Loucy (cell line): Measurements from ENCODE around the gene NHS.

Source experiments
- H2AFZ ChIP-seq: fragments of 200-600 bp; sonication (generic); 2 replicates; pipeline ENCODE4 v1.6.0; 2016; ENCODE audit warnings: antibody characterized with exemption, mild to moderate bottlenecking, low read length, moderate library complexity
- H3F3A ChIP-seq: fragments of 200-600 bp; 2 replicates; pipeline ENCODE4 v1.6.0; 2016; ENCODE audit warnings: antibody characterized with exemption, low read depth, mild to moderate bottlenecking
- H3K27me3 ChIP-seq: fragments of 200-600 bp; sonication (generic); 2 replicates; pipeline ENCODE4 v1.6.1; 2014; ENCODE audit warnings: low read length, mild to moderate bottlenecking; ENCODE audit not compliant: insufficient read depth, poor library complexity, severe bottlenecking
- H3K36me3 ChIP-seq: fragments of 200-600 bp; sonication (generic); 2 replicates; pipeline ENCODE4 v1.6.1; 2016; ENCODE audit warnings: low read length; ENCODE audit not compliant: insufficient read depth
- H3K4me1 ChIP-seq: fragments of 200-600 bp; sonication (generic); 2 replicates; pipeline ENCODE4 v1.5.1; 2014; ENCODE audit warnings: low read length, mild to moderate bottlenecking; ENCODE audit not compliant: insufficient read depth, poor library complexity, severe bottlenecking
- H3K4me2 ChIP-seq: fragments of 200-600 bp; sonication (generic); 2 replicates; pipeline ENCODE4 v1.6.0; 2014; ENCODE audit warnings: antibody characterized with exemption, low read length, low read depth, mild to moderate bottlenecking; ENCODE audit not compliant: poor library complexity, severe bottlenecking
- H3K4me3 ChIP-seq: fragments of 200-600 bp; sonication (generic); 2 replicates; pipeline ENCODE4 v1.5.1; 2014; ENCODE audit warnings: low read length, mild to moderate bottlenecking, mixed read lengths; ENCODE audit not compliant: poor library complexity, severe bottlenecking
- H3K79me2 ChIP-seq: fragments of 200-600 bp; sonication (generic); 2 replicates; pipeline ENCODE4 v1.6.1; 2014; ENCODE audit warnings: low read length; ENCODE audit not compliant: insufficient read depth
- H3K9ac ChIP-seq: fragments of 200-600 bp; sonication (generic); 2 replicates; pipeline ENCODE4 v1.6.0; 2014; ENCODE audit warnings: mild to moderate bottlenecking, low read depth, low read length, moderate library complexity; ENCODE audit not compliant: poor library complexity, severe bottlenecking
- H3K9me2 ChIP-seq: fragments of 200-600 bp; sonication (generic); replicated peaks from 2 replicates; pipeline ENCODE4 v1.6.1; 2016; ENCODE audit warnings: low read depth, low read length, mixed read lengths
- H3K9me3 ChIP-seq: fragments of 200-600 bp; sonication (generic); 2 replicates; pipeline ENCODE4 v1.6.1; 2014; ENCODE audit warnings: mild to moderate bottlenecking, antibody characterized with exemption, low read length, low read depth; ENCODE audit not compliant: insufficient read depth
- H4K20me1 ChIP-seq: fragments of 200-600 bp; sonication (generic); 2 replicates; pipeline ENCODE4 v1.6.0; 2014; ENCODE audit warnings: antibody characterized with exemption, low read length, mild to moderate bottlenecking; ENCODE audit not compliant: insufficient read depth, poor library complexity, severe bottlenecking
- EZH2phosphoT487 ChIP-seq: fragments of 200-600 bp; IDR thresholded peaks from 2 replicates; pipeline ENCODE4 v1.6.1; 2018; ENCODE audit warnings: antibody characterized with exemption, mild to moderate bottlenecking, moderate library complexity, borderline replicate concordance
- TF ChIP-seq, protein P1 (sequence below): fragments of 200-600 bp; sonication (generic); conservative IDR thresholded peaks from 2 replicates; pipeline ENCODE4 v1.5.1; 2014; ENCODE audit warnings: mild to moderate bottlenecking, antibody characterized with exemption, low read length

Gene NHS

GRCh38 chrX:17601441-17602200 is 226.6 kb downstream of the NHS start:
- TF ChIP-seq, protein P1, sequence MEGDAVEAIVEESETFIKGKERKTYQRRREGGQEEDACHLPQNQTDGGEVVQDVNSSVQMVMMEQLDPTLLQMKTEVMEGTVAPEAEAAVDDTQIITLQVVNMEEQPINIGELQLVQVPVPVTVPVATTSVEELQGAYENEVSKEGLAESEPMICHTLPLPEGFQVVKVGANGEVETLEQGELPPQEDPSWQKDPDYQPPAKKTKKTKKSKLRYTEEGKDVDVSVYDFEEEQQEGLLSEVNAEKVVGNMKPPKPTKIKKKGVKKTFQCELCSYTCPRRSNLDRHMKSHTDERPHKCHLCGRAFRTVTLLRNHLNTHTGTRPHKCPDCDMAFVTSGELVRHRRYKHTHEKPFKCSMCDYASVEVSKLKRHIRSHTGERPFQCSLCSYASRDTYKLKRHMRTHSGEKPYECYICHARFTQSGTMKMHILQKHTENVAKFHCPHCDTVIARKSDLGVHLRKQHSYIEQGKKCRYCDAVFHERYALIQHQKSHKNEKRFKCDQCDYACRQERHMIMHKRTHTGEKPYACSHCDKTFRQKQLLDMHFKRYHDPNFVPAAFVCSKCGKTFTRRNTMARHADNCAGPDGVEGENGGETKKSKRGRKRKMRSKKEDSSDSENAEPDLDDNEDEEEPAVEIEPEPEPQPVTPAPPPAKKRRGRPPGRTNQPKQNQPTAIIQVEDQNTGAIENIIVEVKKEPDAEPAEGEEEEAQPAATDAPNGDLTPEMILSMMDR = no peak
- TF ChIP-seq EZH2phosphoT487 = no peak
- no peaks in the 10 kb centered on the region for H4K20me1 ChIP-seq

DNA sequence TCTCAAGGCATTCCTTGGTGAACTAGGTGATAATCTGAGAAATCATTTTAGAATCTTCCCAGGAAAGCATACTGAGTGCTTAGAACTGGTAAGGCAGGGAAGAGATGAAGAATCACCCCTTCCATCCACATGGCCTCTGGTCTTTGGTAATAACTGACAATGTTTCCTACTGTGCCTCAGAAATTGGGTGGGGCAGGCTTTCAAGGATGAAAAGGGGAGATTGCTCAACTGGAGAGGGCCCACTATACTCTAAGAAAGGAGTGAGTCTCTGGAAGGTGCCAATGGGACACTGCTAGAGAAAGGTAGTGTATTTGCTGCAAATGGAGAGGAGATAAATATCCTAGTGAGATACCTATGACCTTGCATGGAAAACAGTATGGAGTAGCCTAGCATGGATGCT is 227.2 kb downstream of the NHS start:
- H3K36me3 ChIP-seq = no peaks in the 10 kb centered on the region
- H3K27me3 ChIP-seq = no peaks in the 10 kb centered on the region
- TF ChIP-seq EZH2phosphoT487 = no peak
- TF ChIP-seq, protein P1 = no peak
- no peaks in the 10 kb centered on the region for H3K9me3 ChIP-seq
- no peaks in the 10 kb centered on the region for H3K79me2 ChIP-seq
- H3K4me1 ChIP-seq = no peaks in the 10 kb centered on the region
- H2AFZ ChIP-seq = no peak overlapping the region
- no peak overlapping the region for H3K9ac ChIP-seq
- H3K4me2 ChIP-seq = no peak overlapping the region
- no peaks in the 10 kb centered on the region for H4K20me1 ChIP-seq
- H3K9me2 ChIP-seq = no peaks in the 10 kb centered on the region
- no peak overlapping the region for H3K4me3 ChIP-seq
- H3F3A ChIP-seq = no peaks in the 10 kb centered on the region

More at GRCh38 chrX:17601441-17602200, 226.6 kb downstream of the NHS start:
- Histone ChIP-seq H3K36me3 (no peaks in the 10 kb centered on the region), H3K4me2 (no peak overlapping the region), H3K79me2 (no peaks in the 10 kb centered on the region), H3K27me3 (no peaks in the 10 kb centered on the region), H2AFZ (no peak overlapping the region), H3K9me2 (no peaks in the 10 kb centered on the region), H3K9me3 (no peaks in the 10 kb centered on the region), H3F3A (no peaks in the 10 kb centered on the region), H3K9ac (no peak overlapping the region), H3K4me1 (no peaks in the 10 kb centered on the region), H3K4me3 (no peak overlapping the region)

DNA sequence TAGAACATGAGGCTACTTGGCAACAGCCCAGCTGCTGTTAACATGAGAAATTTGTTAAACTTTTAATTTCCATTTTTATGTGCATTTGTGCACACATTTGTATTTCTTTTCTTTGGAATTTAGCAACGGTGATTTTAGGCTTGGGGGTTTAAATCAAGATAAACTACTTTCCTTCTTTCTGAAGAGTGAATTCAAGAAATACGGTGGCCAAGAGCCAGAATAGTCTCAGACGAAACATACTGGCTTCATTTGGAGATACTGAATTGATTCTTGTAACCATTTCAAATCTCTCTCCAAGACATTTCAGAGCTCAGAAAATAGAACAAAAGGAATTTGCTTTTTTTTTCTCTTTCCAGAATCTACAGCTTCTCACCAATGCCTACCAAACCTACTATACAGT is 228.2 kb downstream of the NHS start:
- Histone ChIP-seq H4K20me1 (no peaks in the 10 kb centered on the region), H3K27me3 (no peaks in the 10 kb centered on the region), H2AFZ (no peak overlapping the region), H3K4me3 (no peak overlapping the region), H3F3A (no peaks in the 10 kb centered on the region), H3K36me3 (no peaks in the 10 kb centered on the region), H3K9me2 (no peaks in the 10 kb centered on the region), H3K79me2 (no peaks in the 10 kb centered on the region), H3K9me3 (no peaks in the 10 kb centered on the region), H3K4me1 (no peaks in the 10 kb centered on the region), H3K9ac (no peak overlapping the region), H3K4me2 (no peak overlapping the region)
- TF ChIP-seq, protein P1 = no peak
- TF ChIP-seq EZH2phosphoT487 = no peak
